GM21390 (cell line): ENCODE measurements around the gene CNIH1.
"Not testable (repeated sequence)": the region's sequence is repeated elsewhere in the genome, so short reads cannot be mapped to it uniquely, and the experiment has no call there.

ENCODE experiments used
- ATAC-seq: cut with Tn5 transposase; IDR thresholded peaks from one replicate; pipeline ENCODE4 v1.9.1; 2021; ENCODE audit not compliant: unreplicated experiment

The CNIH1 gene

DNA sequence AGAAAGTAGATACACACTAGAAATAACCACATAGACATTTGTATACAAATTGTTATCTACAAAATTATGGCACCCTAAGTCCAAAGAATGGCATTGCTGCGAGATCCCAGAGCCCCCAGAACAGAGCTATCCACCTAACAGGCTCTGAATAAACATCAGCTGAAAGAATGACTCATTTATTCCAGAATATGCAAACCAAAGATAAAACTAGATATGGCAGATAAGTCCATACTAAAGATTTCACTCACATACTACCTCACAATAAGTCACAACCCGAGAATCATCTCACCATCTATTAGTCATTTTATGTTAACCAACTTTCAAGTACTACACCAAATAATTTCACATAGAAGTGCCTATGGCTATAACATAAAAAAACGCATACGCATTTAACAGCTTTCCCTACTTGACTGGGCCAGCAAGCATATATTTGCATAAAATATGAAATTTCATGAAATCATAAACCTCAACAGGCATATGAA is 5.6 kb downstream of the CNIH1 start:
- no peak for ATAC-seq

- no peak for ATAC-seq
Observed at GRCh38 chr14:54428527-54428926, 12.6 kb downstream of the CNIH1 start.

- no peak for ATAC-seq
Observed at GRCh38 chr14:54427871-54428270, 13.3 kb downstream of the CNIH1 start.

GRCh38 chr14:54425537-54426274 is 15.5 kb downstream of the CNIH1 start:
- no peak for ATAC-seq

- no peak for ATAC-seq
Observed at GRCh38 chr14:54425068-54425467, 16.1 kb downstream of the CNIH1 start.

DNA sequence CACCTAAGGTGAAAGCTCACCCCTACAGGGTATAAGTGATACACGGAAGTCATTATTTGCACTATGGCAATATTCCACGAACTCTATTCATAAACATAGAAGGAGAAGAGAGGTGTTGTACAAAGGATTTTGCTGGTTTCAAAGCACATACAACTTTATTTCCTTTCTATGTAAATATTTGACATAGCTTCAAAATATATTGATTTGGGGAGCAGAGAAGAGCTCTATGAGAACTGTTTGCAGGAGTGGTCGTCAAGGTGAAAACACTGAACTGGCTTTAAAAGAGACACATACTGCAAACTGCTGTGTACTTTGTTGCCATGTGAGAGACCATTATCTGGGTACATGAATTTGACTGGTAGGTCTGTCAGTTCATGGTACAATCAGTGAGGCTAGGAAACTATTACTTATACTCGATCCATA is 16.7 kb downstream of the CNIH1 start:
- ATAC-seq: no peak

DNA sequence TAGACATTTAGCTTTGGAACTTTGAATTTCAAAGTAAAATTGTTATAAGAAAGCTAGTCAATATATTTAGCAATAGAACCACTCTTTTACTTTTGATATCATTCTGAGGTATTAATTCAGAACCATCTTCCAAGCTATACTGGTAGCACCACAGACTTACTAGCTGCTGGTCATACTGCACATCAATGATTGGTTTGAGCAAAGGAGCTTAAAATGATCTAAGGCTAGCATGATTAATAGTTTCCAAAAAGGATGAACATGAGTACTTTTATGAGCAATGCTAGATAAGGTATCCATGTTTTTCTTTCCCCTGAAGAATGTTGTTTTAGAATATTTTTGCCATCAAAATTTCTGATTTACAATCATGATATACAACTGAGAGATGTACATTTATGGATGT is 17.2 kb downstream of the CNIH1 start:
- ATAC-seq: no peak

DNA sequence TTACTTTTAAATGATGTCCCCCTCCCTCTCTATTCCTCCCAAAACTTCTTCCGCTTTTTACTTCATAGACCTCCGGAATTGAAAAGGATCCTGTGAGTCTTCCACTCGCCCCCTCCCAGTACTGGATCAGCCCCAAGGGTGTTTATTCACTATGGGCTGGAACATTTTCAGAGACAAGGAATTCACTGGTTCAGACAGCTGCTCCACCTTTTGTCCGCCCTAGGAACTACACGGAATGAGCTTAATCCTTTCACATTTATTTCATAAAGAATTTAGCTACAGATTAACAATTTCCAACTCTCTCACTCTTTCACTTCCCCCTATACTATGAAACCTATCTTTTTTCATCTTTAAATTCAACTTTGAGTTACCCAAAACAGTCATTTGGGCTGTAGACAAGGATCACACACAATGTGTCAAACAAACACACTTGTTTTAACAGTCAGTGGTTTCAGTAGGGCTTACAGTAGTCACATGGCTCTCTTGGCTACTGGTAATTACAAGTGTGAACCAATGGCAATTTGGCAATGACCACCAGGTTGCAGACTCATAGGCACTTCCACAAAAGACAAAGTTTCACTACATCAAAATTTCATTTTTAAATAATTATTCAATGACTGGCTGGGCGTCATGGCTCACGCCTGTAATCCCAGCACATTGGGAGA is 20.6 kb downstream of the CNIH1 start:
- no peak for ATAC-seq

DNA sequence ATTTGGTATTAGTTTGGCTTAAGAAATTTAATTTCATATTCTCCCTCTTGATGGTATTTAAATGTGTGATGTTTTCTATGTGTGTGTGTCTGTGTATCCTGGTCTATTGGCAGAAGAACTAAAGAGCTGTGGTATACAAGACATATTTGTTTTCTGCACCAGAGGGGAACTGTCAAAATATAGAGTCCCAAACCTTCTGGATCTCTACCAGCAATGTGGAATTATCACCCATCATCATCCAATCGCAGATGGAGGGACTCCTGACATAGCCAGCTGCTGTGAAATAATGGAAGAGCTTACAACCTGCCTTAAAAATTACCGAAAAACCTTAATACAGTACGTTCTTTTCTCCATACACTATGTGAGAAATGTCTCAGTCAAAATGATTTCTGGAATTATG is 29.8 kb downstream of the CNIH1 start:
- no peak for ATAC-seq

DNA sequence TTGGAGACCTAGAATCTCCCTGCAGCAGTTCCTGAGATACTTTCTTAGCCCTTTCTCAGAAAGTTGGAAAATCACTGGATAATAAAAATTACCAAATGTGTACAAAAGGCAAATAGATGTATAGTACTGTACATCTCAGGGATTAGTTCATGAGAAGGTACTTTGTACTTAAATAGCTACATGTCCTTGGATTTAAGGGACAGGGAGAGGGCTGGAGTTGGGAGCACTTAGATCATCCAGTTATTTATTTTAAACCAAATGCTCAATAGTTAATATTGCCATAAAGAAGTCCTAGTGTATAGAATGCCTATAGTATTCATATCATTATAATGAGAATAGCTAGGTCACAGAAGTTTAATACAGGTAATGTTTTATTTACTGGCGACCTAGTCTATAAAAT is 31.0 kb downstream of the CNIH1 start:
- ATAC-seq: no peak

DNA sequence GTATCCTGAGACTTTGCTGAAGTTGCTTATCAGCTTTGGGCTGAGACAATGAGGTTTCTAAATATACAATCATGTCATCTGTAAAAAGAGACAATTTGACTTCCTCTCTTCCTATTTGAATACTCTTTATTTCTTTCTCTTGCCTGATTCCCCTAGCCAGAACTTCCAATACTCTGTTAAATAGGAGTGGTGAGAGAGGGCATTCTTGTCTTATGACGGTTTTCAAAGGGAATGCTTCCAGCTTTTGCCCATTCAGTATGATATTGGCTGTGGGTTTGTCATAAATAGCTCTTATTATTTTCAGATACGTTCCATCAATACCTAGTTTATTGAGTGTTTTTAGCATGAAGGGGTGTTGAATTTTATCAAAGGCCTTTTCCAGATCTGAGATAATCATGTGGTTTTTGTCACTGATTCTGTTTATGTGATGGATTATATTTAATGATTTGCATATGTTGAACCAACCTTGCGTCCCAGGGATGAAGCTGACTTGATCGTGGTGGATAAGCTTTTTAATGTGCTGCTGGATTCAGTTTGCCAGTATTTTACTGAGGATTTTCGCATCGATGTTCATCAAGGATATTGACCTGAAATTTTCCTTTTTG is 37.7 kb downstream of the CNIH1 start:
- not testable (repeated sequence) for ATAC-seq

DNA sequence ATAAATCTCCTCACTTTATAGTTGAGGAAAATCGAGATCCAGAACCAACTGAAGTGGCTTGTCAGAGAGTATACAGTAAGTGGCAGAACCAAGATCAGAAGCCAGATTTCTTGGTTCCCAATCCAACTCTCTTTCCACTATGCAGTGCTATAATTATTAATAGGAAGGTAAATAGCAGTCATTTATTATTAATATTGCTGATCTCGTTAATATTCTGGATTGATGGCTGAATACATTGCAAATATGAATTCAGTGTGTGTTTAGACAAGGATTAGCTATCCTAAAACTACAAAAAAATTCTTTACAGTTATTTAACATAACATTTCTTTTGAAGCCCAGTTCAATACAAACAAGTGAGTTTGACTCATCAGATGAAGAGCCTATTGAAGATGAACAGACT is 41.6 kb downstream of the CNIH1 start:
- no peak for ATAC-seq

- peak; percentile 95 for ATAC-seq
Observed at GRCh38 chr14:54396493-54397335, 44.5 kb downstream of the CNIH1 start, which contains the start of gene CDKN3. CDKN3 (plus strand) TSS chr14:54397007; CDS start chr14:54397069, 62 bp downstream.

GRCh38 chr14:54396183-54396492 is 45.0 kb downstream of the CNIH1 start:
- ATAC-seq: no peak

GRCh38 chr14:54395716-54396115 is 45.5 kb downstream of the CNIH1 start:
- ATAC-seq: no peak

- ATAC-seq: no peak
Observed at GRCh38 chr14:54395284-54395683, 45.9 kb downstream of the CNIH1 start.

DNA sequence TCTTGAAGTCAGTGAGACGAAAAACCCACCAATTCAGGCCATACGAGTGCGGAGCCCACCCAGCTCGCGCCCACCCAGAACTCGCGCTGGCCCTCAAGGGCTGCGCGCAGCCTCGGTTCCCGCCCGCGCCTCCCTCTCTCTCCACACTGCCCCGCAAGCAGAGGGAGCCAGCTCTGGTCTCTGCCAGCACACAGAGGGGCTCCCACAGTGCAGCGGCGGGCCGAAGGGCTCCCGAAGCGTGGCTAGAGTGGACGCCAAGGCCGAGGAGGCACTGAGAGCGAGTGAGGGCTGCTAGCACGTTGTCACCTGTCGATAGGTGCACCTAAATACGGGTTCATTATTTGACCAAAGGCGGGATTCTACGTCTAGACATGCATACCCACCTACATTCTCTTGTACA is 46.6 kb downstream of the CNIH1 start:
- no peak for ATAC-seq

- not testable (repeated sequence) for ATAC-seq
Observed at GRCh38 chr14:54392986-54393884, 47.9 kb downstream of the CNIH1 start.

GRCh38 chr14:54392131-54392859 is 48.9 kb downstream of the CNIH1 start:
- no peak for ATAC-seq

DNA sequence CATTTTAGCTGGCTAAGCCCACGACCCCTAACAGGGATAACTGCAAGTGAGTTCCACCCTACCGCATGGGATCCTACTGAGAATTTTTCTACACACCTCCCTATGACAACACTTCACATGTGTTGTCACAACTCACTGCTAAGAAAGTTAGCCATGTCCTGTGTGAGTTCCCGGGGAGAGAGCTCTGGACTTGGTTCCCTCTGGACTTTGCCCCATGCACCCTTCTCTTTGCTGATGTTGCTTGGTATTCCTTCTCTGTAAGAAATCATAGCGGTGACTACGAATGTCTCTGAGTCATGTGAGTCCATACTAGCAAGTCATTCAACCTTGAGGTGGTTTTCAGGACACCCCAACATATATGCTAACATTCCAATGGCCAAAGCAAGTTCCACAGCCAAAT is 53.8 kb downstream of the CNIH1 start:
- no peak for ATAC-seq
